GM08714 (cell line): ENCODE results near the gene PLCB3.

Experiments
- H3K4me3 ChIP-seq: fragments of 200-500 bp; sonication (Bioruptor generic); 2 replicates; pipeline ENCODE4 v1.5.1; 2014; ENCODE audit warnings: mild to moderate bottlenecking, low read length, inconsistent platforms
- ZNF274 ChIP-seq: IDR thresholded peaks from 2 replicates; pipeline ENCODE4 v1.6.1; 2012; ENCODE audit warnings: mild to moderate bottlenecking, low read depth, low read length

PLCB3 gene

DNA sequence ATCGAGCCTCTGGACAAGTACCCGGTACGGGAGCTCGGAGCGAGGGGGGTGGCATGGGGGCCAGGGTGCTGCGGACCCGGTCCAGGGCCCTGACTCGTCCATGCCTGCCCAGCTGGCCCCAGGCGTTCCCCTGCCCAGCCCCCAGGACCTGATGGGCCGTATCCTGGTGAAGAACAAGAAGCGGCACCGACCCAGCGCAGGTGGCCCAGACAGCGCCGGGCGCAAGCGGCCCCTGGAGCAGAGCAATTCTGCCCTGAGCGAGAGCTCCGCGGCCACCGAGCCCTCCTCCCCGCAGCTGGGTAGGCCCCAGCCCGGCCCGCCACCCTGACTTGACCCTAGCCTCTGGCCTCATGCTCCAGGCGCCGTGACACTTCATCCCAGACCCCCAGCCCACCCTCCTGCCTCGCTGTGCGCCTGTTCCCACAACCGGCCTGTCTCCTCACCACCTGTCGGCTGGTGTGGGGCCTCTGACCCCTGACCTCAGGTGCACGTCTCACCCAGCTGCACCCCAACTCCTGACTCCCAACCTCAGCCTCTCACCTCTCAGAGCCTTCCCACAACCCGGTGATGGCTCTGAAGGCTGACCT, 7.7 kb downstream of the PLCB3 start:
- no peak overlapping the region for H3K4me3 ChIP-seq
- no peak for TF ChIP-seq ZNF274

DNA sequence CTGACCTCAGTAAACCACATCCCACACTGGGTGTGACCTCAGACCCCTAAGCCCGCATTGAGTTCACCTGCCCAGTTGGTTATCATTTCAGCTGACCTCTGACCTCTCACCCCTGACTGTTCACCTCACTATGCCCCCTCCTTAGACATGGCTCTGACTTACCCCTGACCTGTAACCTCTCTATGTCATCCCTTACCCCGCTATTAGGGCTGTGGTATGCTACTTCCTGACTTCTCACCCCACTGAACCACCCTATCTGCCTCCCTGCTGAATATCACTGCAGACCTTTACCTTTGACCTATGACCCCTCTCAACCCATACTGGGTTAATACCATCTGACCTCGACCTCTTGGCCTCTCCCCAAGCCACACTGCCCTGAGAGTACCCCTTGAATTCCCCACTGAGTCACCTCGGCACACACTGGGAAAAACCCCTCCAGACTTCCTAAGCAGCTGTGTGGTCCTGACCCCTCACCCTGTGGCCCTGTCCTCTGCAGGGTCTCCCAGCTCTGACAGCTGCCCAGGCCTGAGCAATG, 8.3 kb downstream of the PLCB3 start:
- no peak for TF ChIP-seq ZNF274

GRCh38 chr11:64260147-64260708, 8.9 kb downstream of the PLCB3 start:
- TF ChIP-seq ZNF274: no peak

More for the DNA sequence above, 8.3 kb downstream of the PLCB3 start:
- H3K4me3 ChIP-seq: no peak overlapping the region

DNA sequence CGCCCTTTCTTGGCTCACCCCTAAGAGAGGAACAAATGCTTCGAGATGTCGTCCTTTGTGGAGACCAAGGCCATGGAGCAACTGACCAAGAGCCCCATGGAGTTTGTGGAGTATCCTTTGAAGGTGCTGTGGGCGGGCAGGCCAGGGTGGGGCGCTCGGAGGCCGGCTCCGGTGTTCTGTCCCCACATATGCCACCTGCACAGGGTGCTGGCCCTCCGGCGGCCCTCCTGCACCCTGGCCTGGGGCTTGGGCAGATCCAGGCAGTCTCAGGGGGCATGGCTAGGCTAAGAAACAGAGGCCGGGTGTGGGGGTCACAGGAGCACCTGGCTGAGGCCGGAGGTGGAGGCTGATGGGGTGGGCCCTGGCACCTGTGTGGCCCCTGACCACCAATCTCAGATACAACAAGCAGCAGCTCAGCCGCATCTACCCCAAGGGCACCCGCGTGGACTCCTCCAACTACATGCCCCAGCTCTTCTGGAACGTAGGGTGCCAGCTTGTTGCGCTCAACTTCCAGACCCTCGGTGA, 10.3 kb downstream of the PLCB3 start:
- no peak overlapping the region for H3K4me3 ChIP-seq
- no peak for TF ChIP-seq ZNF274

More at GRCh38 chr11:64260147-64260708, 8.9 kb downstream of the PLCB3 start:
- no peak overlapping the region for H3K4me3 ChIP-seq

DNA sequence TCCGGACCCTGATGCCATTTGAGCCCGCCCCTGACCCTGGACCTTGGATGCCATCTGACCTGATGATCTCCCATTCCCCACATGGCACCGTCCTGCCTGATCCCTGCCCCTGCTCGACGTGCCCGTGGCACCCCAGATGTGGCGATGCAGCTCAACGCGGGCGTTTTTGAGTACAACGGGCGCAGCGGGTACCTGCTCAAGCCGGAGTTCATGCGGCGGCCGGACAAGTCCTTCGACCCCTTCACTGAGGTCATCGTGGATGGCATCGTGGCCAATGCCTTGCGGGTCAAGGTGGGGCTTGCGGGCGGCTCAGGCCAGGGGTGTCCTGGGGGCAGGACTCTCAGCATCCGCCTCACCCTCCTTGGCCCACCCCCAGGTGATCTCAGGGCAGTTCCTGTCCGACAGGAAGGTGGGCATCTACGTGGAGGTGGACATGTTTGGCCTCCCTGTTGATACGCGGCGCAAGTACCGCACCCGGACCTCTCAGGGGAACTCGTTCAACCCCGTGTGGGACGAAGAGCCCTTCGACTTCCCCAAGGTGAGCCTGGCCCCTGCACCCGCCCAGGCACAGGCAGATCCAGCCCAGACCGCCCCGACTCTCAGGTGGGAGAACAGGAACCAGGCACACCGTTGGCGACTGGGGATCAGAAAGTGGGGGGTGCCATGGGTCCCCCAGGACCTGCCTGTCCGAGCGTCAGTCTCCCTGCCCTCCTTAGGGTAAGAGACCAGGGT, 11.1 kb downstream of the PLCB3 start:
- TF ChIP-seq ZNF274: no peak
- H3K4me3 ChIP-seq: no peak overlapping the region

DNA sequence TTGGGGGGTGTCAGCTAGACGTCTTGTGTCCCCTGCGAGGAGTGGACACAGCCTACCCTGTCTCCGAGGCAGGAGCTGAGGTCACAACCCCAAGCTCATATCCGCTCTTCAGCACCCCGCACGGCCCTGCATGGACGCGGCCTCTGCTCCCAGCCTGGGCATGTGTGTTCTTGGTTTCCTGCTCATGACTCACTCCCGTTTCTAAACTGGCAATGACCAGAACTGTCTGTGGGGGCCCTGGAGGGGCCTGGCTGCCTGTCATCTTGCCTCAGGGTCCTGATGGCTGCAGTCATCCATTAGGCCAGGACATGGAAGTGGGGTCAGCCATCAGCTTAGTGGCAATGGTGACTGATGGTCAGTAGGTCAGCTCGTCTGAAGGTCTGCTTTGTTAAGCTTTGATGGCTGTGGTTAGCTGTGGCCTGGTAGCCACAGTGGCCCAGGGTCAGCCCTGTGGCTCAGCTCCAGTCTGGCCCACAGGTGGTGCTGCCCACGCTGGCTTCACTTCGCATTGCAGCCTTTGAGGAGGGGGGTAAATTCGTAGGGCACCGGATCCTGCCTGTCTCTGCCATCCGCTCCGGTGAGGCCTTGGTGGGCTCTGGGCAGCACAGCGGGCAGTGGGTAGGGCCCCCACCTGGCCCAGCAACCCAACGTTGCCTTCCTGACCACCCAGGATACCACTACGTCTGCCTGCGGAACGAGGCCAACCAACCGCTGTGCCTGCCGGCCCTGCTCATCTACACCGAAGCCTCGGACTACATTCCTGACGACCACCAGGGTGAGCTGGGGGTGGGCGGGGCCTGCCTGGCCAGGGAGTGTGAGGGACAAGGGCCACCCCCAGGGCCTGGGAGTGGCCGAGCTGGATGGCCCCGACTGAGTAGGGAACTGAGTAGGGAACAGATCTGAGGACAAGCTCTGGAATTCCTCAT, 12.0 kb downstream of the PLCB3 start:
- no peak overlapping the region for H3K4me3 ChIP-seq
- no peak for TF ChIP-seq ZNF274

GRCh38 chr11:64263947-64264317, 12.6 kb downstream of the PLCB3 start:
- H3K4me3 ChIP-seq: no peak overlapping the region
- no peak for TF ChIP-seq ZNF274

DNA sequence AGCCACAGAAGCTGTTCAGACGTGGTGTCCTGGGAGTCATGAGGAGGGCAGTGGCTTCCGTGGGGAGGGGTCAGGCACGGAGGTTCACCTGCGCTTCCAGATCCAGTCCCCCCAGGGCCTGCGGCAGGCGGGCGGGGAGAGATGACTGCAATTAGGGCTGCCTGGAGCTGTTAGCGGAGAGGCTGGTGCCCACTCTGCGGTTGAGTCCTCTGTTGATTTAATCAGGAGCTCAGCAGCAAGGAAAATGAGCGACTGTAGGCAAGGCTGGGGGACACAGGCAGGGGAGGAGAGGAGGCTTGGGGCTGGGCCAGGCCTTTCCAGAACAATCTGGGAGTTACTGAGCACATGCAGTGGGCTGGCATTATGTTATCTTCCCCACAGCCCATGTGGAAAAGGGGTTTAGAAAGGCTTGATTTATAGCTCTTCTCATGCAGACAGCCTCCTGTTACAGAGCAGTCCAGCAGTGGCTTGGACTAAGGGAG, 13.1 kb downstream of the PLCB3 start:
- TF ChIP-seq ZNF274: no peak
- no peak overlapping the region for H3K4me3 ChIP-seq

DNA sequence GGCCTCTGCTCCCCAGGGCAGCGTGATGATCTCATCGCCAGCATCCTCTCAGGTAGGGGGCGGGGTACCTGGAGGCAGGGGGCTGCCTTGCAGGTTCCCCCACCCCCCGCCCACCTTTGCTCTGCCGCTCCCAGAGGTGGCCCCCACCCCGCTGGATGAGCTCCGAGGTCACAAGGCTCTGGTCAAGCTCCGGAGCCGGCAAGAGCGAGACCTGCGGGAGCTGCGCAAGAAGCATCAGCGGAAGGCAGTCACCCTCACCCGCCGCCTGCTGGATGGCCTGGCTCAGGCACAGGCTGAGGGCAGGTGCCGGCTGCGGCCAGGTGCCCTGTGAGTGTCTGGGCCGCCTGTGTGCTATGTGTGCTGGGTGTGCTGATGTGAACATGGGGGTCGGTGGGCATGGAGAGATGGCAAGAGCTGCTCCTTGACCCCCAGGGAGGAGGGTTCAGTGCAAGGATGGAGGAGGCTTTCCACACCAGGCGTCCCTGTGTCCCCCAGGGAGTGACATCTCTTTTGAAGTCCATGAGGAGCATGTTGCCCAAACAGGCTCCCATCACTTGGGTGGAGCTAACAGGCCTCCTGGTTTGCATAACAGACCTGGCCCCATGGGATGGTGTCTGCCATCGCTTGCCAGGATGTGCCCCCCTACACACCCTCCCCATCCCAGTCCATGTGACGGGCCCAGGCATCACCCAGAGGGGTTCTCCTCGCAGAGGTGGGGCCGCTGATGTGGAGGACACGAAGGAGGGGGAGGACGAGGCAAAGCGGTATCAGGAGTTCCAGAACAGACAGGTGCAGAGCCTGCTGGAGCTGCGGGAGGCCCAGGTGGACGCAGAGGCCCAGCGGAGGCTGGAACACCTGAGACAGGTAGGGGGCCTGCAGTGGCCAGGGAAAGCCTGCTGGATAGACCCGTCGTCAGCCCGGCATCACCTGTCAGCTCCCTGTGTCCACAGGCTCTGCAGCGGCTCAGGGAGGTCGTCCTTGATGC, 14.1 kb downstream of the PLCB3 start:
- no peak for TF ChIP-seq ZNF274

GRCh38 chr11:64266339-64266738, 15.0 kb downstream of the PLCB3 start:
- no peak for TF ChIP-seq ZNF274

More for the DNA sequence above, 14.1 kb downstream of the PLCB3 start:
- H3K4me3 ChIP-seq: no peak overlapping the region

GRCh38 chr11:64267207-64267945, 16.0 kb downstream of the PLCB3 start:
- TF ChIP-seq ZNF274: no peak
- no peak overlapping the region for H3K4me3 ChIP-seq

More at GRCh38 chr11:64266339-64266738, 15.0 kb downstream of the PLCB3 start:
- no peak overlapping the region for H3K4me3 ChIP-seq
